Measurements from ENCODE around the gene UBE2V1.

DNA sequence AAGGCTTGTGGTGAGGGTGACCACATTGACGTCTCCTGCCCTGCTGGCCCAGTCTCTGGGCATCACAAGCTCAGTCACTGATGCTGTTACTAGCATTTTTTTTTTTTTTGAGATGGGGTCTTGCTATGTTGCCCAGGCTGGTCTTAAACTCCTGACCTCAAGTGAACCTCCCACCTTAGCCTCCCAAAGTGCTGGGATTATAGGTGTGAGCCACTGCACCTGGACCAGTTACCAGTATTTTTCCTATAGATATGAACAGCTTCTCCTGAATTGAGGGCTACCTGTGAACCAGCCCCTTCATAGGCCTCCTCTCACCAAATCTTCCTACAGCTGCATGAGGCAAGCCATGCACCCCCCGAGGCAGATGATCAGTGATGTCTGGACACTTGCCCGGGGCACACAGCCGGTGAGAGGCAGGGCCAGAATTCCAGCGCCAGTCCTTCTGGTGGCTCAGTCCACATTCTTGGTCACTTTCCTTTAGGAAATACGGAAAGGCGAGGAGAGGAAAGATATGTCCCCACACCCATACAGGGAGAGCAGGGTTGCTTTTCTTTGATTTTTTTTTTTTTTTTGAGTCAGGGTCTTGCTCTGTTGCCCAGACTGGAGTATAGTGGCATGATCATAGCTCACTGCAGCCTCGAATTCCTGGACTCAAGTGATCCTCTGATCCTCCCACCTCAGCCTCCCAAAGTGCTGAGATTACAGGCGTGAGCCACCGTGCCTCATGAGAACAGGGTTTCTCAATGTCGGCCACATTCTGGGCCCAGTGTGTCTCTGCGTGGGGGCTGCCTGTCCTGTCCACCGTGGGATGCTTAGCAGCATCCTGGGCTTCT, 50.7 kb downstream of the UBE2V1 start:
- TF ChIP-seq, protein P1, sequence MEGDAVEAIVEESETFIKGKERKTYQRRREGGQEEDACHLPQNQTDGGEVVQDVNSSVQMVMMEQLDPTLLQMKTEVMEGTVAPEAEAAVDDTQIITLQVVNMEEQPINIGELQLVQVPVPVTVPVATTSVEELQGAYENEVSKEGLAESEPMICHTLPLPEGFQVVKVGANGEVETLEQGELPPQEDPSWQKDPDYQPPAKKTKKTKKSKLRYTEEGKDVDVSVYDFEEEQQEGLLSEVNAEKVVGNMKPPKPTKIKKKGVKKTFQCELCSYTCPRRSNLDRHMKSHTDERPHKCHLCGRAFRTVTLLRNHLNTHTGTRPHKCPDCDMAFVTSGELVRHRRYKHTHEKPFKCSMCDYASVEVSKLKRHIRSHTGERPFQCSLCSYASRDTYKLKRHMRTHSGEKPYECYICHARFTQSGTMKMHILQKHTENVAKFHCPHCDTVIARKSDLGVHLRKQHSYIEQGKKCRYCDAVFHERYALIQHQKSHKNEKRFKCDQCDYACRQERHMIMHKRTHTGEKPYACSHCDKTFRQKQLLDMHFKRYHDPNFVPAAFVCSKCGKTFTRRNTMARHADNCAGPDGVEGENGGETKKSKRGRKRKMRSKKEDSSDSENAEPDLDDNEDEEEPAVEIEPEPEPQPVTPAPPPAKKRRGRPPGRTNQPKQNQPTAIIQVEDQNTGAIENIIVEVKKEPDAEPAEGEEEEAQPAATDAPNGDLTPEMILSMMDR (IDR thresholded peaks at IDR 0.05), result no peak
- no peak for TF ChIP-seq POLR2A (IDR thresholded peaks at IDR 0.05)

All from adrenal gland (tissue), 5 donors.